K562 (cell line): ENCODE measurements around the gene KIF3B. TPM values are rescaled to one million over a fixed set of nuclear protein-coding genes. Genes with fewer than 3 reads are reported as not detected.

Experiments
- ATAC-seq: fragments of 200-7000 bp; cut with Tn5 transposase; 3 replicates; pipeline ENCODE4 v1.9.1; 2020; ENCODE audit warnings: moderate library complexity
- BruUV-seq: library from RNA; stranded (reverse); fragments of 400-500 nt; replicated peaks from 2 replicates; lab custom pipeline; 2021; lab: Mats Ljungman, UMichigan
- CTCF ChIA-PET: fragments of 300-600 bp; formaldehyde crosslinking; extraction: SDS; loops from one replicate; lab custom pipeline; 2021; ENCODE audit warnings: low intra/inter-chr PET ratio; lab: Yijun Ruan, JAX
- POLR2A ChIA-PET: fragments of 300-600, 350-650 bp; sonication (Branson Sonifier 250); formaldehyde crosslinking; extraction: SDS; loops from one replicate; lab custom pipeline; 2021; ENCODE audit warnings: antibody characterized with exemption, inconsistent platforms; lab: Yijun Ruan, JAX
- DNase-seq, 4 experiments: peaks; one replicate each; pipeline versions ENCODE4 v3.0.0 to v3.0.0-alpha.2; 2011 to 2018; ENCODE audit warnings: low spot score in 3 of 4, mixed read lengths in 3 of 4; ENCODE audit errors: extremely low read depth in 1 of 4
- FAIRE-seq: peaks from 2 replicates; lab custom pipeline; 2011; peaks lifted over from hg19 to GRCh38; lab: Jason Lieb, UNC
- H2AFZ ChIP-seq: 2 replicates; pipeline ENCODE4 v1.6.0; 2011; ENCODE audit warnings: low read depth, low read length, control low read depth, inconsistent platforms
- H3K27ac ChIP-seq: fragments of 200-600 bp; 3 replicates; pipeline ENCODE4 v1.8.0; 2011; ENCODE audit warnings: low read depth, mild to moderate bottlenecking, control low read depth, inconsistent platforms, low read length, moderate library complexity, mixed read lengths; ENCODE audit errors: extremely low read depth
- H3K27me3 ChIP-seq, 2 experiments: fragments of 300-600 bp in 1 of 2; 2 replicates in 1 of 2; 3 replicates in 1 of 2; pipeline versions ENCODE4 v1.6.0 to v1.8.0; 2011; ENCODE audit warnings: inconsistent platforms in 2 of 2, low read length in 2 of 2, mild to moderate bottlenecking in 1 of 2, mixed read lengths in 1 of 2, moderate library complexity in 1 of 2; ENCODE audit not compliant: control insufficient read depth in 2 of 2, insufficient read depth in 2 of 2
- H3K36me3 ChIP-seq: fragments of 300-600 bp; 3 replicates; pipeline ENCODE4 v1.8.0; 2011; ENCODE audit warnings: mild to moderate bottlenecking, low read length, inconsistent platforms; ENCODE audit not compliant: control insufficient read depth, insufficient read depth
- H3K4me1 ChIP-seq, 2 experiments: fragments of 200-600 bp in 1 of 2; replicated peaks in 1 of 2; 2 replicates in 1 of 2; 3 replicates in 1 of 2; pipeline versions ENCODE4 v1.5.1 to v1.8.0; 2011; ENCODE audit warnings: inconsistent platforms in 2 of 2, low read length in 2 of 2, mild to moderate bottlenecking in 1 of 2, mixed read lengths in 1 of 2, moderate library complexity in 1 of 2; ENCODE audit not compliant: control insufficient read depth in 2 of 2, insufficient read depth in 2 of 2
- H3K4me2 ChIP-seq: 2 replicates; pipeline ENCODE4 v1.6.1; 2011; ENCODE audit warnings: low read length, control low read depth, inconsistent platforms, mixed read lengths; ENCODE audit not compliant: insufficient read depth
- H3K4me3 ChIP-seq: fragments of 200-600 bp; sonication (generic), shearing (Covaris generic); 2 replicates; pipeline ENCODE4 v1.5.1; 2016; ENCODE audit warnings: control low read depth, inconsistent platforms
- H3K79me2 ChIP-seq: fragments of 200-600 bp; 3 replicates; pipeline ENCODE4 v1.8.0; 2011; ENCODE audit warnings: low read length, inconsistent platforms; ENCODE audit not compliant: control insufficient read depth, insufficient read depth
- H3K9ac ChIP-seq, 2 experiments: 2 replicates each; pipeline versions ENCODE4 v1.6.0 to v1.6.1; 2011; ENCODE audit warnings: low read depth in 2 of 2, low read length in 2 of 2, control low read depth in 1 of 2, inconsistent platforms in 1 of 2, mild to moderate bottlenecking in 1 of 2, mixed read lengths in 1 of 2; ENCODE audit not compliant: insufficient read depth in 1 of 2
- H3K9me1 ChIP-seq: one replicate; pipeline ENCODE4 v1.6.0; 2011; ENCODE audit warnings: inconsistent platforms, mild to moderate bottlenecking, low read length, moderate library complexity; ENCODE audit not compliant: control insufficient read depth, insufficient read depth
- H3K9me3 ChIP-seq: replicated peaks from 2 replicates; pipeline ENCODE4 v1.5.1; 2011; ENCODE audit warnings: low read depth, low read length, inconsistent platforms; ENCODE audit not compliant: control insufficient read depth, insufficient read depth
- H4K20me1 ChIP-seq: replicated peaks from 2 replicates; pipeline ENCODE4 v1.6.1; 2011; ENCODE audit warnings: low read length, inconsistent platforms, mixed read lengths; ENCODE audit not compliant: control insufficient read depth, insufficient read depth
- CEBPB ChIP-seq: fragments of 450-650 bp; IDR thresholded peaks from 2 replicates; pipeline ENCODE4 v1.6.1; 2016; ENCODE audit warnings: missing genetic modification characterization, missing compliant biosample characterization
- CEBPG ChIP-seq, 3 experiments: fragments of 200-800 bp in 1 of 3; sonication (Bioruptor generic) in 1 of 3; sonication (generic) in 1 of 3; formaldehyde crosslinking in 1 of 3; IDR thresholded peaks in 2 of 3; conservative IDR thresholded peaks in 1 of 3; 2 replicates each; pipeline versions ENCODE4 v1.6.1 to v1.8.0; 2016 to 2022; ENCODE audit warnings: missing compliant biosample characterization in 2 of 3, missing genetic modification characterization in 2 of 3, mild to moderate bottlenecking in 1 of 3, missing genetic modification reagents in 1 of 3
- HIVEP1 ChIP-seq: fragments of 250-450 bp; sonication (Bioruptor Pico); IDR thresholded peaks from 2 replicates; pipeline ENCODE4 v1.4.0; 2020; ENCODE audit warnings: mild to moderate bottlenecking
- MYBL2 ChIP-seq, 2 experiments: fragments of 450-650 bp in 1 of 2; sonication (generic) in 1 of 2; formaldehyde crosslinking in 1 of 2; IDR thresholded peaks; 2 replicates each; pipeline versions ENCODE4 v1.6.1 to v1.8.1; 2017 to 2022; ENCODE audit warnings: borderline replicate concordance in 1 of 2, inconsistent platforms in 1 of 2, low read depth in 1 of 2, mild to moderate bottlenecking in 1 of 2, missing genetic modification reagents in 1 of 2, moderate library complexity in 1 of 2
- NFIX ChIP-seq: fragments of 250-450 bp; sonication (Bioruptor Pico); IDR thresholded peaks from 2 replicates; pipeline ENCODE4 v1.4.0; 2020; ENCODE audit warnings: low read depth, mild to moderate bottlenecking, moderate library complexity
- NUFIP1 ChIP-seq: fragments of 450-650 bp; IDR thresholded peaks from 2 replicates; pipeline ENCODE4 v1.6.1; 2018; ENCODE audit not compliant: partially characterized antibody
- WHSC1 ChIP-seq: IDR thresholded peaks from one replicate; pipeline ENCODE4 v1.6.1; 2012; ENCODE audit warnings: low read length, control low read depth, inconsistent platforms
- ZC3H8 ChIP-seq: fragments of 450-650 bp; IDR thresholded peaks from 2 replicates; pipeline ENCODE4 v1.6.1; 2017
- ZFPM2 ChIP-seq: fragments of 250-450 bp; sonication (Bioruptor Pico); IDR thresholded peaks from 2 replicates; pipeline ENCODE4 v1.5.1; 2022; ENCODE audit warnings: mild to moderate bottlenecking
- ZNF140 ChIP-seq: fragments of 250-450 bp; sonication (Bioruptor Pico); IDR thresholded peaks from 2 replicates; pipeline ENCODE4 v1.8.0; 2021; ENCODE audit warnings: moderate library complexity, mild to moderate bottlenecking, inconsistent platforms
- ZNF3 ChIP-seq: fragments of 250-450 bp; sonication (Bioruptor Pico); IDR thresholded peaks from 2 replicates; pipeline ENCODE4 v1.5.0; 2021; ENCODE audit warnings: mild to moderate bottlenecking, moderate library complexity
- WGBS: fragments of 100-300 bp; shearing (Covaris generic); methylation state at CpG from one replicate; pipeline ENCODE4 v1.1.6; 2016; ENCODE audit warnings: low coverage, mixed read lengths; ENCODE audit not compliant: insufficient coverage; ENCODE audit errors: missing lambda C conversion rate; 5-methylcytosine and 5-hydroxymethylcytosine counted together
- in situ Hi-C: fragments of 300-500 bp; cut with MboI; formaldehyde crosslinking; loops from 4 replicates; pipeline ENCODE4 v1.15.0; 2018; ENCODE audit warnings: inconsistent platforms, mixed read lengths
- intact Hi-C: fragments of 100-400 bp; cut with micrococcal nuclease; formaldehyde crosslinking; loops from 2 replicates; pipeline ENCODE4 v1.14.2; 2022
- polyA plus RNA-seq, 8 experiments: library from polyadenylated mRNA; depleted of rRNA in 4 of 8; stranded (reverse) in 5 of 8; unstranded in 3 of 8; fragments of >200 nt; fragmentation: Nextera tagmentation in 2 of 8; fragmentation: Illumina TruSeq in 1 of 8; extraction: Ambion mirVana in 2 of 8; extraction: Trizol in 1 of 8; gene quantifications; 2 replicates each; pipeline versions ENCODE4 v1.2.1 to v1.2.3, GENCODE V29; 2011 to 2014; ENCODE audit warnings: inconsistent platforms in 1 of 8, missing spikeins in 1 of 8
- total RNA-seq, 7 experiments: library from RNA; depleted of rRNA in 6 of 7; stranded (reverse); fragments of >200 nt in 6 of 7; fragmentation: Illumina TruSeq in 2 of 7; extraction: Trizol in 2 of 7; gene quantifications; 2 replicates each; pipeline versions ENCODE4 v1.2.1 to v1.2.3, GENCODE V29; 2011 to 2021; ENCODE audit warnings: low replicate concordance in 1 of 7

The KIF3B gene
- total and polyA plus RNA-seq, 9 of the 15 experiments (the other 6 are each of a cell fraction or from before 2014, with no cell fraction given) = 2.9 to 12.3 (median 8.6) TPM

DNA sequence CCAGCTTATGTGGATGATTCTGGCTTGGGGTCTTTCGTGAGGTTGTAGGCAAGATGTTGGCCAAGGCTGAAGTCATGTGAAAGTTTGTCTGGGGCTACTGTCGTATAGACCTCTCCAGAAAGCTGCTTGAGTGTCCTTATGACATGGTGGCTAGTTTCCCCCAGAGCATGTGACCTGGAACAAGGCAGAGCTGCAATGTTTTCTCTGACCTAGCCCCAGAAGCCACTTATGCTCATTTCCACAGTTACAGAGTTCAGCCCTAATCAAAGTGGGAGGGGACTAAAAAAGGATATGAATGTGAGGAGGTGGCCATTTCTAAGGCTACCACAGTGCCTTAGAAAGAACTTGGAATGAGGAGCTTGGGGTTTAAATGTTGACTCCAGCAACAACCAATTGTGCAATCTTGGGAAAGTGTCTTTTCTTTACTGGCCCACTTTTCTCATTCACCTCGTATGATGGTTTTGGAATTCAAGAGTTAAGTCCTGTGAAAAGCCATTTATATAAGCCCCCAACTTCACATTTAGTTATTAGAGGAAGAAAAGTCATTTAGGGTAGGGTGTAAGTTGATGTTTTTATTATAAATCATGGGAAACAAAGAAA lies 74.8 kb downstream of the KIF3B start:
- H3K9me1 ChIP-seq = no peaks in the 10 kb centered on the region
- ATAC-seq (no peak; the same call in 1 of the 3 replicates), DNase-seq (no peak), FAIRE-seq (no peak)
- in situ Hi-C loops (no loop called here), intact Hi-C loops (loop anchor here (10.0 kb wide), 1 partner anchor 147 kb away; the partner anchor contains the start of genes PLAGL2 and POFUT1)
- BruUV-seq = no TSS peak
- 74% methylated on average over 3 of the region's 3 CpGs for WGBS
- H2AFZ ChIP-seq = peak overlapping the region; percentile 64
- no peaks in the 10 kb centered on the region for H4K20me1 ChIP-seq
- H3K79me2 ChIP-seq = peaks cover 5% of the 10 kb centered on the region; the same call in 1 of the 3 replicates
- H3K9me3 ChIP-seq = no peaks in the 10 kb centered on the region
- ChIA-PET CTCF (no interaction called here), POLR2A (no interaction called here)
- H3K4me3 ChIP-seq = no peak overlapping the region
- TF ChIP-seq CEBPG (CRISPR knock-in tag; IDR thresholded peaks at IDR 0.05) (no peak), CEBPG (tag; conservative IDR thresholded peaks at IDR 0.05 in 1 of 2, IDR thresholded peaks at IDR 0.05 in 1 of 2) (no peak), CEBPB (peak; percentile 64)
- H3K27me3 ChIP-seq = no peaks in the 10 kb centered on the region
- no peak overlapping the region for H3K4me2 ChIP-seq
- no peaks in the 10 kb centered on the region for H3K36me3 ChIP-seq
- H3K9ac ChIP-seq = no peak overlapping the region
- peaks cover 0 to 21% of the 10 kb centered on the region in 2 experiments; a peak in 3 of 5 replicates for H3K4me1 ChIP-seq
- H3K27ac ChIP-seq = no peak overlapping the region

DNA sequence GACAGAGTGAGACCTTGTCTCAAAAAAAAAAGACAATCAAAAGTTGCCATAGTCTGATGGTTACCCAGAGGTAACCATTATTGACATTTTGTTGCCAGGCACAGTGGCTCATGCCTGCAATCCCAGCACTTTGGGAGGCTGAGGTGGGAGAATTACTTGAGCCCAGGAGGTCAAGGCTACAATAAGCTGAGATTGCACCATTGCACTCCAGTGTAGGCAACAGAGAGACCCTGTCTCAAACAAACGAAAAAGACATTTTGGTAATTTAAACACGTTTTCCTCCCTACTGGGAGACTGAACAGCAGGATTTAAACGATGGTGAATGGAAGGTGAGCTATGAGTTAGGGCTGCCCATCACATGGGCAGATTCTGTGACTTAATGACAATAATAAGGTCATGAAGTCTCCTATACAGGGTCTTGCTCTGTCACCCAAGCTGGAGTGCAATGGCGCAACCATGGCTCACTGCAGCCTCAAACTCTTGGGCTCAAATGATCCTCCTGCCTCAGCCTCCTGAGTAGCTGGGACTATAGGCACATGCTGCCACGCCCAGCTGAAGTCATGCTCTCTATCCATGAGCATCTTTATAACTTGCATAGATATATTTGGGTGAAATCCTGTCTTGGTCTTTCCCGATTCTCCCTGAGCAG lies 76.5 kb downstream of the KIF3B start:
- ChIA-PET CTCF (no interaction called here), POLR2A (interaction anchor here (0.6 to 1.1 kb wide), 2 partner anchors 9 to 87 kb away, joined by 3 to 4 read pairs; no protein-coding TSS in a partner anchor)
- H2AFZ ChIP-seq = no peak overlapping the region
- H3K79me2 ChIP-seq = peaks cover 8% of the 10 kb centered on the region
- in situ Hi-C loops = no loop called here
- H3K9me3 ChIP-seq = no peaks in the 10 kb centered on the region
- DNase-seq (no peak), ATAC-seq (no peak), FAIRE-seq (no peak)
- no peaks in the 10 kb centered on the region for H3K9me1 ChIP-seq
- intact Hi-C loops = loop anchor here (10.0 kb wide), 1 partner anchor 149 kb away; the partner anchor contains the start of genes PLAGL2 and POFUT1
- BruUV-seq = no TSS peak
- no peak overlapping the region for H3K4me2 ChIP-seq
- H3K9ac ChIP-seq = no peak overlapping the region
- H3K4me3 ChIP-seq = no peak overlapping the region
- no peak overlapping the region for H3K27ac ChIP-seq
- peaks cover 3 to 21% of the 10 kb centered on the region in 2 experiments for H3K4me1 ChIP-seq
- WGBS = 60% methylated on average over 6 of the region's 6 CpGs
- 0 out of 3 replicates have a peak, but pooled peaks cover under 1% of the 10 kb centered on the region for H3K36me3 ChIP-seq
- no peaks in the 10 kb centered on the region for H3K27me3 ChIP-seq
- H4K20me1 ChIP-seq = no peaks in the 10 kb centered on the region
- TF ChIP-seq ZNF140 (CRISPR knock-in tag) (no peak), HIVEP1 (CRISPR knock-in tag) (no peak), NFIX (no peak), WHSC1 (no peak), ZNF3 (no peak), NUFIP1 (no peak), ZFPM2 (no peak), ZC3H8 (no peak), MYBL2 (IDR thresholded peaks at IDR 0.05; ENCODE audit: low read depth) (no peak), MYBL2 (CRISPR knock-in tag; IDR thresholded peaks at IDR 0.05; ENCODE audit: borderline replicate concordance) (no peak)
